Measurements from ENCODE around the gene ARHGEF17. TPM values are rescaled to one million over a fixed set of nuclear protein-coding genes. Genes with fewer than 3 reads are reported as not detected.
A peak's percentile ranks its signal among the peaks of the same experiment; 100 is the strongest.

ARHGEF17 gene
- total and polyA plus RNA-seq, 2 of the 13 experiments (the other 11 are each of a cell fraction or from before 2014, with no cell fraction given), result 10.7 to 28.8 TPM

GRCh38 chr11:73287400-73288101 is 20.5 kb upstream of the ARHGEF17 start:
- H3K9me3 ChIP-seq (ENCODE audit: low read length), result no peaks in the 10 kb centered on the region
- POLR2A ChIA-PET, result no interaction called here
- no TSS peak for BruUV-seq (replicated peaks)
- H3K9ac ChIP-seq (ENCODE audit: insufficient read depth, low read depth, low read length), result no peak overlapping the region
- no peak overlapping the region for H2AFZ ChIP-seq (ENCODE audit: low read length)
- in situ Hi-C loops (cut with HindIII; ENCODE audit: extremely low pct_ligation_motif_present, low pct_unique_long_range_greater_than_20kb), result loop anchor here (5.0 kb wide), 2 partner anchors 45 to 100 kb away; no protein-coding TSS in a partner anchor
- no peak overlapping the region for H3K27ac ChIP-seq (ENCODE audit: extremely low read length, insufficient read depth, low read length)
- DNase-seq (ENCODE audit: low spot score), result no peak
- 27% methylated on average over 9 of the region's 10 CpGs for WGBS (ENCODE audit: low lambda C conversion rate)
- no peak overlapping the region for H3K4me3 ChIP-seq (replicated peaks in 1 of 3; ENCODE audit: insufficient read depth in 1 of 3, low read depth in 2 of 3, low read length in 3 of 3)
- peaks cover 6 to 42% of the 10 kb centered on the region in 2 experiments; a peak in 4 of 5 replicates for H3K27me3 ChIP-seq (ENCODE audit: control insufficient read depth in 1 of 2, insufficient read depth in 2 of 2, low read length in 2 of 2)
- H4K20me1 ChIP-seq (ENCODE audit: insufficient read depth, low read length), result no peaks in the 10 kb centered on the region
- H3K36me3 ChIP-seq (replicated peaks in 1 of 2; ENCODE audit: control insufficient read depth in 1 of 2, insufficient read depth in 2 of 2, low read length in 2 of 2), result no peaks in the 10 kb centered on the region
- peaks cover 32% of the 10 kb centered on the region for H3K4me1 ChIP-seq (ENCODE audit: insufficient read depth, low read length)
- FAIRE-seq, result no peak
- TF ChIP-seq FOXM1 (CRISPR knock-in tag; IDR thresholded peaks at IDR 0.05), result no peak
- TF ChIP-seq BHLHE40 (IDR thresholded peaks at IDR 0.05; ENCODE audit: low read length), result no peak
- TF ChIP-seq ZNF770 (CRISPR knock-in tag; IDR thresholded peaks at IDR 0.05), result no peak
- peak; percentile 64 for TF ChIP-seq ZNF629 (CRISPR knock-in tag; conservative IDR thresholded peaks at IDR 0.05)
- TF ChIP-seq PRDM15 (CRISPR knock-in tag; IDR thresholded peaks at IDR 0.05), result no peak
- intact Hi-C loops (cut with micrococcal nuclease; ENCODE audit: unreplicated experiment), result no loop called here
- peak overlapping the region; percentile 2; the same call in 1 of the 2 replicates for H3K4me2 ChIP-seq (ENCODE audit: low read depth, low read length)
- no peaks in the 10 kb centered on the region for H3K79me2 ChIP-seq (ENCODE audit: insufficient read depth, low read length)
- CTCF ChIA-PET (ENCODE audit: low intra/inter-chr PET ratio, low total read pairs), result no interaction called here
- no peak for ATAC-seq

All from HepG2 (cell line).